Activated CD4-positive, alpha-beta T cell treated with anti-CD3 and anti-CD28 coated beads, Interleukin-2, amount 50 U/mL, for 48 hours (primary cell): Measurements from ENCODE around the gene DTX4.

Experiments
- DNase-seq, 2 experiments: peaks; one replicate each; pipeline ENCODE4 v3.0.0-alpha.2; 2020

The DTX4 gene

DNA sequence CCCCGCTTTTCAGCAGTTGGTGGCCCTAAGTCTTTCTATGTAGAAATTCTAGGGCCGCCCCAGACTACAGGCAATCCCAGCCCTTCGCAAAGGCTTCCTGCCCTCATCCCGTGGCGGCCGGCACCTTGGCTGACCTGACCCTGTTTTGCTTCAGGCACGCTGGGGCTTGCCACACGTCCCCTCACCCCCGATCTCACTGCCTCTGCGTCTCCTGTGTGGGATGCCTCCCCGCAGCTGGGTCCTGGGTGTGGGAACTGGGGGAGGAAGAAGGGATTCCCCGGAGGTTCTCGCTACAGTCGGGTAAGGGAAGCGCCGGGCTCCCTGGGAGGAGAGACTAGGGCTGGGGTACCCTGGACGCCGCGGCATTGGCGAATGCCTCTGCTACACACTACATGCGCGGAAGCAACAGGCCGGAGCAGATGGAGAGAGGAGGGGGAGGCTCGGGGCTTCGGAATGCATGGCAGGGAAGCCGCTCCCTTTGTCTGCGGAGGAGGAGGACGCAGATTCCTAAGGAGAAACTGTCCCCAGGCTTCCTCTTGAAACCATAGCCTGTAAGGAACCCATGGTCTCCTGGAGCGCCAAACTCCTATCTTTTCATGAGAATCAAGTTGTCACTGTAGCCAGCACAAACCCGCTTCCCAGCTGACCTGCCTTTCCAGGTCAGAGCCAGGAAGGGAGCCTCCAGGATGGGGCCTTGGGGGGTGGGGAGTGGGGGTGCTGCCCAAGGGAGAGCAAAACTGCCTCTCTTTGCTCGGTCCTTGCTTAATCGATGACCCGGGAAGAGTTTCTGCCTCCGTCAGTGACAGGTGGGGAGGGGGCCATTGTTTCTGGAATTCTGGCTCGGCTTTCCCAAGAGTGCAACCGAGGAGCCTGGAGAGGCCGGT lies 1.4 kb downstream of the DTX4 start:
- no peak for DNase-seq

DNA sequence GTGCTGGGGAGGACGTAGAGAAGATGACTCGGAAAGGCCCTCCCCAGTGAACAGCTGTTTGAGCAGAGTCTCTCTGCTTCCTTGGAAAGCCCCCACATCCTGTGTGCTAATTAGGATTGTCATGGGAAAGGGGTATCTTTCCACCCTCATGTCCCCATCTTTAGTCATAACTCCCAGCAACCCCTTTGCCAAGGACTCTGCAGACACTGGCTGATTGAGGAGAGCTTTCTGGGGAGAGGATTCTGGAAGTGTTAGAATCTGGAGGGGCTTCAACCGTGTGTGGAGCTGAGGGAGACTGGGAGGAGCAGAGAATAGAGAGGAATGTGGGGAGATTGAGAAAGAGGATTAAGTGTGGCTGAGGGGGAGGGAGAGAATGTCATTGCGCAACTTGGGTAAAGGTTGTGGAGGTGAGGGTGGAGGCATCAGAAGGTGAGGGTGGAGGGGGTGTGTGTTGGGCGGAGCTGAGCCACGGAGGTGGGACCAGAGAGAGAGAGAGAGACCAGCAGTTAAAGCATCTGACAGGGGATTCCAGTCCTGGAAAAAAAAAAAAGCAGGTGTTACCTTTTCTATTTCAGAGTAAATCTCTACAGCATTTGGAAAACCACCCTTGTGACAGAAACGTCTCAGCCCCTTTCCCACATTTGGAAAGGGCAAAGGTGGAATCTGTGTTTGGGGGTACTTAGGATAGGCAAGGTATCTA lies 2.2 kb downstream of the DTX4 start:
- no peak for DNase-seq

DNA sequence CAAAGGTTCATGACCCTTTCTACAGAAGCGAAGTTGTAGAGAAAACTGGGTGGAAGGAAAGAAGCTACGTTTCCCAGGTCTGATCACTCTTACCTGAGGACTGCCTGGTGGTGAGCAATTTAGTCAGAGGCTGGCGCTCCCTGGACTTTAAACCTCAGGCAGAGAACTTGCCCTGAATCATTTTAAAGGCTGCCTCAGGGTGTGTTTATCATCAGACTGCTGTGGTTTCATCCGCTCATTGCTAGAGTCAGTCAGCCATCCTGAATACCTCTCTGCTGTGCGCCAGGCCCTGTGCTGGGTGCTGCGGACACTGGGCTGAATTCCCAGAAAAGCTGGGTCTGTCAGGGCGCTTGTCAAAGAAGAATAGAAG lies 2.7 kb downstream of the DTX4 start:
- DNase-seq: no peak

DNA sequence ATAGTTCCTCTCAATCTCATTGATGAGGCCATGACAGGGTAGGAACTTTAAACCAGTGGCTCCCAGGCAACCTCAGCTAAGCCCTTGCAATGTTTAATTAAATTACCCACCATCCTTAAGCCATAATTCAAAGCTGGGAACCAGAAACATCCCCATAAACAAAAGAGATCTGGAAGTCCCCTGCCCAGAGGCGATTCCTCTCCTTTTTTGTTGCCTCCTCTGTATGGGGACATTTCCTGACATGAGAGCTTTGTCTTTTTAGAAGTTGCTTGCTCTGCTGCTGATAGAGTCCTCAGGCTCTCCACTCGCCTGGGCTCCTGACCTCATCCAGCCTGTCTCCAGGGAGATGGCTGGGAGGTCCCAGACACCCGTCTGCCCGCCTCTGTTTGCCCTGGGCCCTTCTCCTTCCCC lies 3.2 kb downstream of the DTX4 start:
- no peak for DNase-seq

DNA sequence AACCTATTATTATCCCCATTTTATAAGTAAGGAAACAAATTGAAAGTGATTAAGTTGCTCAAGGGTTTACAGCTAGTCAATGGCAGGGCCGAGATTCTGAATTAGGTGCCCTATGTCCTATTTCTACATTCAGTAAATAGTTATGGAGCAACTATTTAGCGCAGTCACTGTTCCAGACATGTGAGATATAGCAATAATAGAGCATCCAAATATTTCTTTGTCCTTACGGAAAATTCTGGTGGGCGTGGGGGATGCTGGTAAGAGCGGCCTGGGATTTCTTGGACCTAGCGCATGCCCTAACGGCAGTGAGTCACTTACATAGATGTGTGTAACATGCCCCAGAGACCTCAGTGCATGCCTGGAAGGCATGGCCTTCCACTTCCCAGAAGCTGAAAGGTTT lies 4.4 kb downstream of the DTX4 start:
- DNase-seq: no peak

DNA sequence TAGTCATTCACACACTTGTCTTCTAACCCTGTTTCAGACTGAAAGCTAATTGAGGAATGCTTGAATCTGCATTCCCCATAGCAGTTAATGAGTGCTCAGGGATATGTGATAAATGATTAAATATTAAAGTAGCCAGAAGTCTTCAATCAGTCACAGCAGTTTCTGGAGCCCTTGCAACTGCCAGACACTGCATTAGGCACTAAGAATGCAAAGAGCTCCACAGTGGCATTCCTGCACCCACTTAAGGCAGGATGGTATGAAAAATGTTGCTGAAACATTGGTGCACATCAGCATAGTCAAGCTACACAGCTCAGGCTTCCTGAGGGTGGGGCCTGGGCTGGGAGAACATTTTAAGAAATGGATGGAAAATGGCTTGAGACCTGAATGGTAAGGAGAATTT lies 6.5 kb downstream of the DTX4 start:
- no peak for DNase-seq

DNA sequence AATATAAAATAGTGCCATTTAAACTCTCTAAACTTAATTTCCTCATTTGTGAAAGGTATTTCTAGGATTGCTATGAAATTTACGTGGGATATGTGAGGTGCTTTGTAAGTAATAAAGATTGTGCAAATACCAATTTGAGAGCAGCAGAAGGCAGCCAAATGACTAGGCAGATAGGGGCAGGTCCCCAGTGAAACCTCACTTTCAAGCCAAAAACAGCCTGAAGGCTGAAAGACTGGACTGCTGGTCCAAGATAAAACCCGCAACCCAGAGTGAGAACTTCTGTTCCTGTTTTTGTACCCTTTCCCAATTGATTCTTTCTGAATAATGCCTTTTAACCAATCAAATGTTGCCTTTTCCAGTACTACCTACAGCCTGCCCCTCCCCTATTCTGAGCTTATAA lies 7.2 kb downstream of the DTX4 start:
- DNase-seq: no peak

DNA sequence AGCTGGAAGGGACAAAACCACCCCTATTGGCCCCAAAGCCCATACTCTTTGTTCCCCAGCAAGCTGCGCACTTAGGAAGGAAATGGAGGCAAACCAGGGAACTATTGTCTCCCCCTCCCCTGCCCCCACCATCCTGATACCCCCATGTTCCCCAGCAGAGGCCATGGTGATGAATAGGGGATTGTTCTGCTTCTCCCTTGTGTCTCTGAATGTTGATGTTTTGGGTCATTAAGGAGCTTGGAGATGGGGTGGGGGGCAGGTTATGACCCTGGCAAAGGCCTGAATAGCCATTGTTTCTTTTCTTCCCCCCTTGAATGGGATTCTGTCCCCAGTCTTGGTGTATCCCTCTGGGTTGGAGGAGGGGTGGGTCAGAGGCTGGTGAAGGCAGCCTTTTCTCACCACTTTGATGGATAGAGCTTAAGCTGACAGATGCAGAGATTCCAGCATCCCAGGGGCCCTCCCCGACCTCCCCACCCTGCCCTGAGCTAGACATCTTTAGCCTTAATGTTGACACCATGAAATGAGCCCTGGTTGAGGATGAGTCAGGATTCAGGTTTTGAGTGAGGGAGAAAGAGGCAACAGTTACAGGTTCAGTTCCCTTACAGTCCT lies 8.3 kb downstream of the DTX4 start:
- no peak for DNase-seq

DNA sequence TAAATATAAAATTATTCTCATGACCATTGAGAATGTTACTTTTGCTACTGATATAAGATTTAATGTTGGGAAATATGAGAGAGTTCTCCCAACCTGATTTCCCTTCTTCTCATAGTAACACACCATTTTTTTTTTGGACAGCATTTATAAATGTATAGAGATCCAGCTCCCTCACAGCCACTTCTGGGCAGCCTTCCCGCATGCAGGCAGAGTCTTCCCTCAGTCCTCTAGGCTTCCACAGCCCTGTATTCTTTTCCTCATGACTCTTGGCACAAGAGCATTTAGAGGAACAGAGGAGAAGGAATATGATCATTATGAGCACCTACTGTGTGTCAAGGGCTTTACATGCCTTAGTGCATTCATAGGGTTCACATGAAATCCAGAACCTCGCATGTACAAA lies 9.0 kb downstream of the DTX4 start:
- no peak for DNase-seq

DNA sequence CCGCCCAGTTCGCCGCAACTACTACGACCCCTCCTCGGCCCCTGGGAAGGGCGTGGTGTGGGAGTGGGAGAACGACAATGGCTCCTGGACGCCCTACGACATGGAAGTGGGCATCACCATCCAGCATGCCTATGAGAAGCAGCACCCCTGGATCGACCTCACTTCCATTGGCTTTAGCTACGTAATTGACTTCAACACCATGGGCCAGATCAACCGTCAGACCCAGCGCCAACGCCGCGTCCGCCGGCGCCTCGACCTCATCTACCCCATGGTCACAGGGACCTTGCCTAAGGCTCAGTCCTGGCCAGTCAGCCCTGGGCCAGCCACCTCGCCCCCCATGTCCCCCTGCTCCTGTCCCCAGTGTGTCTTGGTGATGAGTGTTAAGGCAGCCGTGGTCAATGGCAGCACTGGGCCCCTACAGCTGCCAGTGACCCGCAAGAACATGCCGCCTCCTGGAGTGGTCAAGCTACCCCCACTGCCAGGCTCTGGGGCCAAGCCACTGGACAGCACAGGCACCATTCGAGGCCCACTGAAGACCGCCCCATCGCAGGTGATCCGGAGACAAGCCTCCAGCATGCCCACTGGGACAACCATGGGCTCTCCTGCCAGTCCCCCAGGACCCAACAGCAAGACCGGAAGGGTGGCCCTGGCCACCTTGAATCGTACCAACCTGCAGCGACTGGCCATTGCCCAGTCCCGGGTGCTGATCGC lies 10.0 kb downstream of the DTX4 start:
- DNase-seq: no peak

DNA sequence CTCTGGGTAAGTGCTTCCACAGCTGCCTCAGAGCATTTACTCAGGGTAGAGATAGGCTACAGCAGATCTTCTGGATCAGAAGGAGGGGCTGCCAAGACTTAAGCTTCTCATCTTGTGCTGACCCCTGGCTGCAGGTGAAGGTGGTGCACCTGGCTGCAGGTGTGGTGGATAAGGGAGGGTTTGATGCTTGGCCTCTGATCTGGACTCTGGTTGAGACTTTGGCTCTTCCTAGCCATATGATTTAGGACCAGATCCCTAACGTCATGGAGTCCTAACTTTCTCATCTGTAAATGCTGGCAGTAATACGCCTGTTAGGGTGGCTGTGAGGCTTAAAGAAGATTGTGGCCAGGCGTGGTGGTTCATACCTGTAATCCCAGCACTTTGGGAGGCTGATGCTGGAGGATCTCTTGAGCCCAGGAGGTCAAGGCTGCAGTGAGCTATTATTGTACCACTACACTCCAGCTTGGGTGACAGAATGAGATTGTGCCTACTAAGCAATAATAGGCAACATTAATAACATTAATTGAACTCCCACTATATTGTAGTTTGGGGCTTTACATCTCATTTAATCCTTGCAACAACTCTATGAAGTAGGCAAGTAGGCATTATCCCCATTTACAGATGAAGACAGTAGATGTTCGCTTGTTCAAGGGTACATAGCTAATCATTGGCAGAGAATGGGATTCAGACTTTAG lies 10.7 kb downstream of the DTX4 start:
- no peak for DNase-seq

DNA sequence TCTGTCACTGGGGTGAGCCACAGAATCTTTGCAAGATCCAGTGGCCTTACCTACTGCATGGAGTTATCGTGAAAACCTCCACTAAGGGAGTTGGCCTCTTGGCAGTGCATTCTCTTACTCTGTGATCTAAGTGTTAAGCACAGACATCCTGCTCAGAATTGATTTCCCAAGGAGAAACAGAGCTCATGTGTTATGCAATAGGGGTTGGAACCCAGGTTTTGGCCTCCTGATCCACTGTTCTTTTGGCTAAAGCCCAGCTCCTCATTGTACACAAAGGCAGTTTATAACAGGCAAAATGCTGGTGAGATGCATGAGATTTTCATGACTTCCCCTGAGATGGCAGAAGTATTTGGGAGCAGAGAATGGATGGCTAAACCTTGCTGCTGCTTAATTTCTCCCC lies 11.8 kb downstream of the DTX4 start:
- no peak for DNase-seq

DNA sequence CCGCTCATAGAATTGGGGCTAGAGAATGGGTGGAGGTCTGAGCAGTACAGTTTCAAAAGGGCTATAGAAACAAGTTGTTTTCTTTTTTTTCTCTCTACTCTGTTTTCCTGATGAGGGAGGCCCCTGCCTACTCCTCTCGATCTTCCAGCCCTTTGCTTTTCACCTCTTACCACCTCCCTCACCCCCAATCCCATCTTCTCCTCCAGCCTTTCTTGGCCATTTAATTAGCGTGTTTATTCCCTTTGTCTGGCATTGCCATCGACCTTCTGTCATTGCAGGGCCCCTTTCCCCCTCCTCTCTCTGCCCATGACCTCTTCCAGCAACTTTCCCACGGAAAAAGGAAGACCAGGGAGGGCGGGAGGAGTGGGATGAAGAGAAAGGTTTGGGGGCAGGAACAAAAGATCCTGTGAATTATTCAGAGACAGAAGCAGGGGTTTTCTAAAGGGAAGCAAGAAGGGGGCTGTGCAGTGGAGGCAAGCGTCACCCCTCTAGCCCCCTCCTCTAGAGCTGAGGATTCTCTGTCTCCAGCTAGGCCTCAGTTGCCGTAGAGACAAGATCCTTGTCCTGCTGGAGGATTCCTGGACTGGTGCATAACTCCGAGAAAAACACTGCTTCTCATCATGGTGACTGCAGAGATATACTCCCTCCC lies 12.9 kb downstream of the DTX4 start:
- no peak for DNase-seq

DNA sequence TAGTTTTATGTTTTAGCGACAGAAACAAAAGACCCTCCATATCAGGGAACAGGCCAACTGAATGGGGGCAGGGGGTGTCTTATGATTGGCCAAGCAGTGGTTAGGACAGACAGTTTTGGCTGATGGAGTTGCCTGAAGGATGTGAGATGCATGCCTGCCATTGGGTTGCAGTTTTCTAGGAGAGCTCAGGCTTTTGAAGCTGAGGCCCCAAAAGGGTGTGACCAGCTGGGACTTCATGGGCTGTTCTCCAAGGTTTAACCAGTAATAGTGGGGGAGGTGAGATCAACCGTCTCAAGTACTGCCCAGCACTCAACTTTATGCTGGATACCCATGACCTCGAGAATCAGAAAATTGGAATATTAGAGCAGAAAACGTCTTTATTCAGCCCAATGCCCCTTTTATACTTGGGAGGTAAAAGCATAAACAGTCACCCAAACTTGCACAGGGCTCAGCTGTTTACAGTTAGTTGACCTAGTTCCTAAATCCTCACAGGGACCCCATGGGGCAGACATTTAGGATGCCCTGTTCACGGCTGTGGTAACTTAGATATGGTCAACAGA lies 13.5 kb downstream of the DTX4 start:
- DNase-seq: no peak

DNA sequence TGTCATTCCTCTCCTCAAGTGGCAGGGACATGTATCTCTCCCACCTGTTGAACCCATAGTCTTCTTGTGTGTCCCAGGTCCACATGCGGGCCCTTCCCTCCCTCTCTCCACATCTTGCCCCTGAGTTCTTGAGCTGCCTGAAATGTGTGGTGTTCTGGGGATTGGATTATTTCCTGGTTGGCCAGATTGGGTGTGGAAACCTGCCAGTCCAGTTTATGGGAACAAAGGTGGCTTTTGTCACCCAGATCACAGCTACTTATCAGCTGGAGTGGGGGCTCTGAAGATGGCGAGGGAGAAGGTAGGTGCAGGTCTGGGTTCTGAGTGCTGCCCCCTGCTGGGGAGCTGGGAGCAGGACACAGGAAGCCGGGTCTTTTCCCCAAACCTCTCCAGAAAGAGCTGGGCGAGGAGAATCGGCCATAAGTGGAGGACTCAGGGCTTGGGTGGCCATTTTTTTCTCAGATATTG lies 14.2 kb downstream of the DTX4 start:
- peak; percentile 55 to 64 for DNase-seq

DNA sequence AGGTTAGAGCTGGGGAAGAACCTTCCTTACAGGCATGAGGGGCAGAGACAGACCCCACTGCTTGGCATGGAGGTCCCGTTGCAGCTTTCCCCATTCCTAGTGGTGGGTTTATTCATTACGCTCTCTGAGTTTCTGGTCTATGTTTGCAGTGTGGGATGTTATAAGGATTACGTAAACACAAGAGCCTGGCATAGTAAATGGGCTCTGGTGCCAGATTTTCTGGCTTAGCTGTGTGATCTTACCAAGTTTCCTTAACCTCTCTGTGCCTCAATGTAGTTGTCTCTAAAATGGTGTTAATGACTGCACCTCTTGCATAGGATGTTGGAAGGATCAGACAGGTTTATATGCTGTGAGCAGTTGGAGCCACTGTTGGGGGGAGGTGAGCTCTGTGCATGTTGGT lies 15.1 kb downstream of the DTX4 start:
- DNase-seq: no peak

DNA sequence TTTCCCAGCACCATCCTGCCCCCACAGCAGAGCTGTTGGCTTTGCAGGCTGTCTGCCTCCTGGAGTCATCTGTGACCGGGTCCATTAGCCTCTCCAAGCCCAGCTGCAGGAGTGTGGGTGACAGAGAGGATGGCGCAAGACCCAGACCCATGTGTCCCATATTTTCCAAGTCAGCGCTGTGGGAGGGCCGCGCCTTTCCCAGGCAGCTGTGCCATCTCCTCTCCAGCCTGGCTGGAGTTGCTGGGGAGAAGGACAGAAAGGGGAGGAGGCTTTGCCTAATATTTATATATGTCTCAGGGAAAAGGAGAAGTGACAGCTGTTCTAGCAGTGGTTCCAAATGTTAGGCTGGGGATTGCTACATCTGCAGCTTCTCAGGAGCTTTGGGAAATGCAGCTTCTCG lies 15.7 kb downstream of the DTX4 start:
- no peak for DNase-seq

DNA sequence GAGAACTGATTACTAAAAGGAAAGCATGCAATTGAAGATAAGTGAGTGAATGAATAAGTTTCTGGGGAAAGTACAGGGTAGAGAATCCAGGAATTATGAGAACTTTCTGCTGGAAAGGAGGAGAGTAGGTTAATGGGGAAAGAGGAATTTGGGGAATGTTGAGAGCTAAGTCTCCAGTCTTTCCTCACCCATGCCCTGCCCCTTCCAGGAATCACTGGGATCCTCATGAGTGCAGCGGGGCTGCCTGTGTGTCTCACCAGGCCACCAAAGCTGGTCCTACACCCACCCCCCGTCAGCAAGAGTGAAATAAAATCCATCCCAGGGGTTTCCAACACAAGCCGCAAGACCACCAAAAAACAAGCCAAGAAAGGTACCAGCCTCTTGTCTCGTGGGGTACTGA lies 17.0 kb downstream of the DTX4 start:
- DNase-seq: no peak

DNA sequence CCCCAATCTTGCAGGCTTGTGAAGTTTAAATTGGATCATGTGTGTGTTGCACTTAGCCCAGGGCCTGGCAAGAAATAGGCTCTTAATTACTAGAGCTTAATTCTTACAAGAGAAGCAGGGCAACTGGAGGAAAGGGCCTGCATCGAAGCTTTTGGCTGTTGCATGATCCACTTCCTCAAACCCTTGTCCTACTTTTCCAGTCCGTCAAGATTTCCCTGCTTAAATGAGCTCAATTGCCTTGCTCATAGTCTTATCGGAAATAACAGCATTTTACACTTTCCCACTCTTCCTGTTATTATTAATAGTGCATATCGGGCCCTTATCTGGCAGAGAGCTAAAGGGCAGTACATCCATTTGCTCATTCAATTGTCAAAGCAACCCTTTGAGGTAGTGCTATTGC lies 18.1 kb downstream of the DTX4 start:
- DNase-seq: no peak

DNA sequence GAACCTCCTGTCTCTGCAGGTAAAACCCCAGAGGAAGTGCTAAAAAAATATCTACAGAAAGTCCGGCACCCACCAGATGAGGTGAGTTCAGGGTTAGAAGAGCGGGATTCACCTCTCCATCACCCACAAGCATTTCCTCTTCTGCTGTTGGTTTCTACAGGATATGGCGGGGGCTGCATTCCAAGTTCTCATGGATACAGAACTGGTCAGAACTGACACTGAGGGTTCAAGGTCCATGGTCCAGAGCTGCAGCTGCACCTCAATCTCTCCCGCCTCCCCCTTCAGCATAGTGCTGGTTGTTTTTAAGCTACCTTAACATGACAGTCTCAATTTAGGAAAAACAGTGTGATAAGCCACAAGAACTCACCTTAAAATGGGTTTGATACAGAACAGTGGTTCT lies 19.2 kb downstream of the DTX4 start:
- no peak for DNase-seq

DNA sequence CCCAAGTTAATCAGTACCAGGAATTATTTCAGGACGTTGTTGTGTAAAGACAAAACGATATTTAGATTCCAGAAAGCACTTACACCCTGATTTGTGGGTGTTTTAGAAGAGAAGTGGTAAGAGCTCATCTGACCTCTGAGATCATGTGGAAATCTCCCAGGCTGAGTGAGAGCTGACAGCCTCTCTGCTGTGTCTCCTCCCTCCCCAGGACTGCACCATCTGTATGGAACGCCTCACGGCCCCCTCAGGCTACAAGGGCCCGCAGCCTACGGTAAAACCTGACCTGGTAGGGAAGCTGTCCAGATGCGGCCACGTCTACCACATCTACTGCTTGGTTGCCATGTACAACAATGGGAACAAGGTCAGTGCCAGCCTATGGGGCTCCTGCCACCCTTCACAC lies 20.0 kb downstream of the DTX4 start:
- DNase-seq: no peak

DNA sequence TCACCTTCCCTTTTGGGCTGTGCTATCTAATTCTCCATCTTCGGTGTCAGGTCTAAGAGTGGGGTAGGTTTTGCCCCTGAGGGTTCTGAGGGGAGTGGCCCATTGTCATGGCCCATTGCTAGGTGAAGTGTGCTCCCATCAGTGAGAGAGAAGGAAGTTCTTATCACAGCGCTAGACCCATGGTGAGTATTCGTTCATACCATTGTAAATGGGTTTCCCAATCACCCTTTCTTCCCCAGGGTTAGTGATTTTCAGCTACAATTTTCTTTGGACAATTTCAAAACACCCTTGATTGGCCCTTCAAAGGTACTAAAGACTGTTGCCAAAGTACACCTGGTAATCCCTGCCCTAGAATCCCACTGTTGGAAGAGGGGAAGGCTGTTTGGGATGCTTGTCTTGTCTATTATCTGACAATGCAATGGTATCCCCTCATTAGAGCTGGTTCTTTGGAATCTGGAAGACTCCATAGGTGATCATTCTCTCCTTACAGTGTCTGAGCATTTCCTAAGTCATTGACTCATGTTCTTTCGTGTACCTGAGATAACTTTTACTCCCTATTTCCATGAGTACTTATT lies 20.6 kb downstream of the DTX4 start:
- no peak for DNase-seq
